HG02970 (cell line): ENCODE data around the gene SLC26A3.

Source experiments
- ATAC-seq: cut with Tn5 transposase; IDR thresholded peaks from one replicate; pipeline ENCODE4 v1.9.1; 2021; ENCODE audit warnings: mild to moderate bottlenecking, moderate library complexity, moderate number of reproducible peaks; ENCODE audit not compliant: unreplicated experiment, low FRiP score

Gene SLC26A3

GRCh38 chr7:107816011-107816566, 13.1 kb upstream of the SLC26A3 start:
- ATAC-seq: no peak

GRCh38 chr7:107815254-107815882, 12.3 kb upstream of the SLC26A3 start:
- no peak for ATAC-seq

- ATAC-seq: no peak
Measured at GRCh38 chr7:107813524-107813923, 10.5 kb upstream of the SLC26A3 start.

GRCh38 chr7:107811934-107812333, 8.9 kb upstream of the SLC26A3 start:
- ATAC-seq: no peak

- no peak for ATAC-seq
Measured at GRCh38 chr7:107810626-107811025, 7.6 kb upstream of the SLC26A3 start.

- ATAC-seq: no peak
Measured at GRCh38 chr7:107809179-107809578, 6.2 kb upstream of the SLC26A3 start.

- ATAC-seq: no peak
Measured at GRCh38 chr7:107799647-107800264, 3.3 kb downstream of the SLC26A3 start.

- ATAC-seq: no peak
Measured at GRCh38 chr7:107792364-107792763, 10.7 kb downstream of the SLC26A3 start.

- ATAC-seq: no peak
Measured at GRCh38 chr7:107789647-107790046, 13.4 kb downstream of the SLC26A3 start.

- no peak for ATAC-seq
Measured at GRCh38 chr7:107788662-107789061, 14.4 kb downstream of the SLC26A3 start.

GRCh38 chr7:107788216-107788615, 14.8 kb downstream of the SLC26A3 start:
- no peak for ATAC-seq

- ATAC-seq: no peak
Measured at GRCh38 chr7:107785926-107786325, 17.1 kb downstream of the SLC26A3 start.

- no peak for ATAC-seq
Measured at GRCh38 chr7:107785170-107785569, 17.9 kb downstream of the SLC26A3 start.

- ATAC-seq: no peak
Measured at GRCh38 chr7:107783648-107784047, 19.4 kb downstream of the SLC26A3 start.

- ATAC-seq: no peak
Measured at GRCh38 chr7:107782374-107782773, 20.6 kb downstream of the SLC26A3 start.

GRCh38 chr7:107779647-107780099, 23.4 kb downstream of the SLC26A3 start:
- no peak for ATAC-seq

- no peak for ATAC-seq
Measured at GRCh38 chr7:107778283-107778682, 24.7 kb downstream of the SLC26A3 start.

GRCh38 chr7:107777702-107778101, 25.3 kb downstream of the SLC26A3 start:
- no peak for ATAC-seq

- no peak for ATAC-seq
Measured at GRCh38 chr7:107773027-107773426, 30.0 kb downstream of the SLC26A3 start.

GRCh38 chr7:107768263-107768662, 34.8 kb downstream of the SLC26A3 start:
- no peak for ATAC-seq

- ATAC-seq: no peak
Measured at GRCh38 chr7:107767391-107767790, 35.6 kb downstream of the SLC26A3 start.

- ATAC-seq: no peak
Measured at GRCh38 chr7:107758667-107759066, 44.4 kb downstream of the SLC26A3 start.
